T-helper 9 cell (primary cell): Measurements from ENCODE around the gene PRCC.

ENCODE experiments used
- DNase-seq: peaks from one replicate; pipeline ENCODE4 v3.0.0-alpha.2; 2020

Gene PRCC

GRCh38 chr1:156765666-156766065, 1.7 kb upstream of the PRCC start:
- DNase-seq = no peak

GRCh38 chr1:156766298-156767100, 836 bp upstream of the PRCC start:
- no peak for DNase-seq

GRCh38 chr1:156767879-156768604, 707 bp downstream of the PRCC start:
- DNase-seq = peak; percentile 45

- no peak for DNase-seq
Observed at GRCh38 chr1:156768610-156769295, 1.4 kb downstream of the PRCC start.

GRCh38 chr1:156772222-156772621, 4.9 kb downstream of the PRCC start:
- no peak for DNase-seq

- no peak for DNase-seq
Observed at GRCh38 chr1:156772728-156773497, 5.6 kb downstream of the PRCC start.

- DNase-seq = no peak
Observed at GRCh38 chr1:156773607-156774006, 6.3 kb downstream of the PRCC start.

GRCh38 chr1:156775799-156776198, 8.5 kb downstream of the PRCC start:
- no peak for DNase-seq

- DNase-seq = no peak
Observed at GRCh38 chr1:156776942-156777341, 9.6 kb downstream of the PRCC start.

GRCh38 chr1:156777573-156777972, 10.2 kb downstream of the PRCC start:
- no peak for DNase-seq

- no peak for DNase-seq
Observed at GRCh38 chr1:156781585-156782186, 14.4 kb downstream of the PRCC start.

GRCh38 chr1:156785458-156785857, 18.1 kb downstream of the PRCC start:
- no peak for DNase-seq

- no peak for DNase-seq
Observed at GRCh38 chr1:156786640-156787039, 19.3 kb downstream of the PRCC start.

- DNase-seq = no peak
Observed at GRCh38 chr1:156788136-156788535, 20.8 kb downstream of the PRCC start.

GRCh38 chr1:156789621-156790318, 22.4 kb downstream of the PRCC start:
- DNase-seq = no peak

GRCh38 chr1:156794506-156795373, 27.4 kb downstream of the PRCC start:
- DNase-seq = no peak

GRCh38 chr1:156795374-156795733, 28.0 kb downstream of the PRCC start:
- no peak for DNase-seq

- DNase-seq = no peak
Observed at GRCh38 chr1:156795787-156796186, 28.5 kb downstream of the PRCC start.

- DNase-seq = no peak
Observed at GRCh38 chr1:156796340-156797097, 29.2 kb downstream of the PRCC start.
